Left lung (tissue), 10 donors: ENCODE data around the gene EAPP. TPM values are rescaled to one million over a fixed set of nuclear protein-coding genes. Genes with fewer than 3 reads are reported as not detected.

Experiments used
- ATAC-seq: fragments of 200-7000 bp; cut with Tn5 transposase; one replicate; pipeline ENCODE4 v1.9.1; 2020; ENCODE audit warnings: moderate library complexity
- DNase-seq, 4 donors: peaks; one replicate each; pipeline ENCODE4 v3.0.0-alpha.2; 2013 to 2020
- H3K27ac ChIP-seq, 2 donors: fragments of 200-600 bp; sonication (generic) in 1 of 2; one replicate each; pipeline versions ENCODE4 v1.5.0 to v1.8.0; 2020 to 2021
- H3K27me3 ChIP-seq, 2 donors: fragments of 200-600 bp; sonication (generic) in 1 of 2; one replicate each; pipeline versions ENCODE4 v1.5.0 to v1.8.0; 2020 to 2021
- H3K36me3 ChIP-seq, 2 donors: fragments of 200-600 bp; sonication (generic) in 1 of 2; one replicate each; pipeline versions ENCODE4 v1.5.0 to v1.8.0; 2020 to 2021
- H3K4me1 ChIP-seq, 2 donors: fragments of 200-600 bp; one replicate each; pipeline ENCODE4 v1.8.0; 2021
- H3K4me3 ChIP-seq, 2 donors: fragments of 200-600 bp; sonication (generic) in 1 of 2; one replicate each; pipeline versions ENCODE4 v1.5.0 to v1.8.0; 2020 to 2021; ENCODE audit warnings: mild to moderate bottlenecking in 1 of 2
- H3K9me3 ChIP-seq, 2 donors: fragments of 200-600 bp; sonication (generic) in 1 of 2; one replicate each; pipeline versions ENCODE4 v1.5.0 to v1.8.0; 2020 to 2021
- CTCF ChIP-seq, 2 donors: fragments of 200-600 bp; sonication (generic) in 1 of 2; IDR thresholded peaks; one replicate each; pipeline versions ENCODE4 v1.5.0 to v1.8.0; 2021; ENCODE audit warnings: antibody characterized with exemption in 2 of 2
- intact Hi-C, 2 donors: fragments of 100-400 bp; cut with DNase I; formaldehyde crosslinking; loops; one replicate each; pipeline versions ENCODE4 v1.11.2 to v1.14.2; 2022
- polyA plus RNA-seq, 6 donors: library from polyadenylated mRNA; unstranded; fragments of 120-200 nt; gene quantifications; one replicate each; pipeline ENCODE4 v1.2.1, GENCODE V29; 2013; ENCODE audit not compliant: insufficient read length in 6 of 6
- total RNA-seq, 2 donors: library from RNA; stranded (reverse); fragmentation: NEBNext Ultra II Directional; extraction: Animal tissue kit (Norgen Biotek cat#: 25700); gene quantifications; one replicate each; pipeline ENCODE4 v1.2.1, GENCODE V29; 2021
- donor health status: DM: no; HTN: yes; CAD: no.
- donor health status: DM: no; HTN: no; CAD: no.

The EAPP gene
- total and polyA plus RNA-seq, 8 donors: 23.2 to 63.9 (median 54.8) TPM

DNA sequence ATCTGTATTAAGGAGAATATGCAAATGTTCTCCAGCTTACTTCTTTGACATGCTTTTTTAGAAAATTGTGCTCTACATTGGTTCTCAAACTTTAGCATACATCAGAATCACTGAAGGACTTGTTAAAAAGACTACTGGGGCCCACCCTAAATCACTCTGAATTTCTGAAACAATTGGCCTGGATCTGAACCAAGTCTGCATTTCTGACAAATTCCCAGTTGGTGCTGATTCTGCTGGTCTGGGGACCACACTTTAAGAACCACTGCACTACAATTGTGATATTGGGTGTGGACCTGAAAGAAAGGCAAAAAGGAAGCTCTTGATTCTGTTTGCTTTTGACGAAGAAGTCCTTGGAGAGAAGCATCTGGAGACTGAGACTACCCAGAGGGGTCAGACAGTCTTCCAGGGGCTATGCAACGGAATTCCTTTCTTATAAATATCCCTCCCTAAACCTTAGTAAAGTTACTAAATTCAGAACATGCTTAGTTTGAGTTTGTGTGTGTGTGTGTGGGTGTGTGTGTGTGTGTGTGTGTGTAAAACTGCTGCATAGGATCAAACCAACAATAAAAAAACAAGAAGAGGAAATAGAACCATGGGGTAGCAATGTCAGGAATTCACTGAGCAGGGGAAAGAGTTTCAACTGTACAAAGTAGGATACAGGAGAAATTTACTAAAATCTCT is 36.8 kb downstream of the EAPP start:
- intact Hi-C loops: no loop called here
- no peak overlapping the region for H3K4me3 ChIP-seq
- TF ChIP-seq CTCF (IDR thresholded peaks at IDR 0.05): no peak
- H3K36me3 ChIP-seq: no peaks in the 10 kb centered on the region
- H3K27me3 ChIP-seq: no peaks in the 10 kb centered on the region
- no peak overlapping the region for H3K27ac ChIP-seq
- ATAC-seq (no peak), DNase-seq (no peak)
- H3K9me3 ChIP-seq: no peaks in the 10 kb centered on the region
- peaks cover 0 to under 1% of the 10 kb centered on the region in 2 donors for H3K4me1 ChIP-seq

DNA sequence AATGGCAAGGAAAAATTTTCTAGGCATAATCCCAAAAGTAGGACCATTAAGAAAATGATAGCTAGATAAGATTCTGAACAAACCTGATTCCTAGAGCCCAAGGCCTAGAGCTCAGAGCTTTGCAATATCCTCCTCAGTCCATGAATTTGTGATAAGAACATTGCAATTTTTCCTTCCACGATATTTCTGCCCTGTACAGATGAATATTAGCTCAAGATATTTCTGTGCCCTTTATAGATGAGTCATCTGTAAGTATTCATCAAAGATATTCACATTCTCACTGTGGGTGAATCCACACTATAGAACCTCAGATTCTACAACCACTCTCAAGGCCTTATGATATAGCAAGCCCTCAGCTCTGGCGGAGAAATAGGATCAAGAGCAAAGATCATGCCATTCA is 37.5 kb downstream of the EAPP start:
- no peaks in the 10 kb centered on the region for H3K27me3 ChIP-seq
- intact Hi-C loops: no loop called here
- no peak overlapping the region for H3K4me3 ChIP-seq
- H3K9me3 ChIP-seq: no peaks in the 10 kb centered on the region
- DNase-seq (no peak), ATAC-seq (no peak)
- TF ChIP-seq CTCF (IDR thresholded peaks at IDR 0.05): no peak
- peaks cover 0 to 7% of the 10 kb centered on the region in 2 donors for H3K4me1 ChIP-seq
- H3K36me3 ChIP-seq: no peaks in the 10 kb centered on the region
- H3K27ac ChIP-seq: no peak overlapping the region

DNA sequence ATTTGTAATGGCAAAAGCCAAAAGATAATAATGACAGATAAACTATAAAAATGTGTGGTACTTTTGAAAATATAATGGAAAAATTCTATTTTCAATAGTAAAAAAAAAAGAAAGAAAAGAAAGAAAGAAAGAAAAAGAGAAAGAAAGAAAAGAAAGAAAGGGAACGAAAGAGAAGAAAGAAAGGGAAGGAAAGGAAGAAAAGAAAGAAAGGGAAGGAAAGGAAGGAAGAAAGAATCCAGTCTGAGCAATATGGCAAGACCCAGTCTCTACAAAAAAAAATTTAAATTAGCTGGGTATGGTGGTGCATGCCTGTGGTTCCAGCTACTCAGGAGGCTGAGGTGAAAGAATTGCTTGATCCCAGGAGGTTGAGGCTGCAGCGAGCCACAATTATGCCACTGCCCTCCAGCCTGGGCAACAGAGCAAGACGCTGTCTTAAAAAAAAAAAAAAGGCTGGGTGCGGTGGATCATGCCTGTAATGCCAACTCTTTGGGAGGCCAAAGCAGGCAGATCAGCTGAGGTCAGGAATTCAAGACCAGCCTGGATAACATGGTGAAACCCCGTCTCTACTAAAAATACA is 38.4 kb downstream of the EAPP start:
- ATAC-seq: no peak
- TF ChIP-seq CTCF (IDR thresholded peaks at IDR 0.05): no peak

GRCh38 chr14:34498684-34499412 is 40.7 kb downstream of the EAPP start:
- ATAC-seq (peak; percentile 77), DNase-seq (no peak)

More for the DNA sequence above, 38.4 kb downstream of the EAPP start:
- no peak for DNase-seq
- Histone ChIP-seq H3K27ac (no peak overlapping the region), H3K36me3 (no peaks in the 10 kb centered on the region), H3K9me3 (no peaks in the 10 kb centered on the region), H3K27me3 (no peaks in the 10 kb centered on the region), H3K4me3 (no peak overlapping the region), H3K4me1 (peaks cover 0 to 15% of the 10 kb centered on the region in 2 donors)
- intact Hi-C loops: no loop called here

More at GRCh38 chr14:34498684-34499412, 40.7 kb downstream of the EAPP start:
- Histone ChIP-seq H3K27me3 (no peaks in the 10 kb centered on the region), H3K9me3 (no peaks in the 10 kb centered on the region), H3K4me1 (peaks cover 0 to 18% of the 10 kb centered on the region in 2 donors), H3K27ac (no peak overlapping the region), H3K36me3 (no peaks in the 10 kb centered on the region), H3K4me3 (no peak overlapping the region)
- TF ChIP-seq CTCF (IDR thresholded peaks at IDR 0.05): peak; percentile 24 to 43
- intact Hi-C loops: no loop called here
